IgD-negative memory B cell (primary cell): ENCODE data around the gene ACVR1. TPM values are rescaled to one million over a fixed set of nuclear protein-coding genes. Genes with fewer than 3 reads are reported as not detected.

Experiments
- H3K27ac Mint-ChIP-seq, 3 donors: one replicate each; pipeline ENCODE4 v1.8.0; 2020 to 2022; ENCODE audit warnings: mild to moderate bottlenecking in 3 of 3, mixed read lengths in 3 of 3, moderate library complexity in 1 of 3
- H3K27me3 Mint-ChIP-seq: one replicate; pipeline ENCODE4 v1.8.0; 2021; ENCODE audit warnings: mixed read lengths
- H3K36me3 Mint-ChIP-seq: one replicate; pipeline ENCODE4 v1.8.0; 2020; ENCODE audit warnings: mild to moderate bottlenecking, mixed read lengths
- H3K4me1 Mint-ChIP-seq, 3 donors: one replicate each; pipeline ENCODE4 v1.8.0; 2020 to 2022; ENCODE audit warnings: mixed read lengths in 3 of 3, mild to moderate bottlenecking in 1 of 3
- H3K4me3 Mint-ChIP-seq, 4 donors: one replicate each; pipeline ENCODE4 v1.8.0; 2020 to 2022; ENCODE audit warnings: mild to moderate bottlenecking in 4 of 4, mixed read lengths in 4 of 4, moderate library complexity in 3 of 4
- H3K9me3 Mint-ChIP-seq, 3 donors: one replicate each; pipeline ENCODE4 v1.8.0; 2020 to 2021; ENCODE audit warnings: mixed read lengths in 3 of 3, mild to moderate bottlenecking in 1 of 3
- polyA plus RNA-seq: library from polyadenylated mRNA; unstranded; fragments of 300-500 nt; fragmentation: Illumina TruSeq; gene quantifications from one replicate; pipeline ENCODE4 v1.2.3, GENCODE V29; 2021

ACVR1 gene
- polyA plus RNA-seq, 1 donor from 2014 or later = 2.7 TPM

DNA sequence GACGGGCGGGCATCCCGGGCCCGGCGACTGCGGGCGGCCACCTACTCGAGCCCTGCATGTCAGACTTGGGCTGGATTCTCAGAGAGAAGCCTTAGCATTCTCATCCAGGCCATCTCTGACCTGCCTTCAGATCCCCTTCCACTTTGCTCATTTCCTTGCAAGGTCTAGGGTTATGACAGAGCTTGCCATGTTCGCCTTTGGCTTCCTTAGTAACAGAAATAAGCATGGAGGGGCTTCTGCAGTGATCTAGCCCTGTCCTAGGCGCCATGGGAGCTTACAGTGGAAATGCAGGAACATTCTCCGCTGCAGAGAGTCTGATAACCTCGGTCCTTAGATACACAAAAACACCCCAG, 632 bp upstream of the ACVR1 start:
- H3K4me3 Mint-ChIP-seq = peak overlapping the region; percentile 80 to 92 (median 86)
- H3K27ac Mint-ChIP-seq = peak overlapping the region in 1 of 3 donors; percentile 20
- peaks cover 8 to 33% (median 16%) of the 10 kb centered on the region in 3 donors for H3K4me1 Mint-ChIP-seq
- H3K36me3 Mint-ChIP-seq = no peaks in the 10 kb centered on the region
- H3K27me3 Mint-ChIP-seq = no peaks in the 10 kb centered on the region
- H3K9me3 Mint-ChIP-seq = no peaks in the 10 kb centered on the region

DNA sequence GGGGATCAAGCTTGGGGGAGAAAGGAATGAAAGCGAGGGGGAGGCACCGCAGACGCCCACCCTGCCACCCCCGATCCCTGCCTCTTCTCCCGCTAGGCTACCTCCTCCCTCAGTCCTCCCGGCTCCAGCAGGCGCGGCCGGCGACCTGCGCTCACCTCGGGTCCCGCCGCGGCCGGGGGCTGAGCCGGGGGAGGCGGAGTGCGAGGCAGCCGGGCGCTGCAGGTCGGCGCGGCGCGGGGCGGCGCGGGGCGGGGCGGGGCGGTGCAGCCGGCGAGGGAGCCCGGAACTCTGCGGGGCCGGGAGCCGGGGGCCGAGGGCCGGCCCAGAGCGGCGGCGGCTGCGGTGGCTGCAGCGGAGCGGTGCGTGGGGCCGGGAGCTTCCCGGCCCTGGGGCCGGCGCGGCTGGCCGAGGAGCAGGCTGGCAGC, 477 bp downstream of the ACVR1 start:
- Mint-ChIP-seq H3K9me3 (no peaks in the 10 kb centered on the region), H3K27me3 (no peaks in the 10 kb centered on the region), H3K4me3 (peak overlapping the region; percentile 89 to 97 (median 94)), H3K36me3 (no peaks in the 10 kb centered on the region), H3K27ac (peak overlapping the region; percentile 64 to 88 (median 71)), H3K4me1 (peaks cover 10 to 36% (median 16%) of the 10 kb centered on the region in 3 donors)

DNA sequence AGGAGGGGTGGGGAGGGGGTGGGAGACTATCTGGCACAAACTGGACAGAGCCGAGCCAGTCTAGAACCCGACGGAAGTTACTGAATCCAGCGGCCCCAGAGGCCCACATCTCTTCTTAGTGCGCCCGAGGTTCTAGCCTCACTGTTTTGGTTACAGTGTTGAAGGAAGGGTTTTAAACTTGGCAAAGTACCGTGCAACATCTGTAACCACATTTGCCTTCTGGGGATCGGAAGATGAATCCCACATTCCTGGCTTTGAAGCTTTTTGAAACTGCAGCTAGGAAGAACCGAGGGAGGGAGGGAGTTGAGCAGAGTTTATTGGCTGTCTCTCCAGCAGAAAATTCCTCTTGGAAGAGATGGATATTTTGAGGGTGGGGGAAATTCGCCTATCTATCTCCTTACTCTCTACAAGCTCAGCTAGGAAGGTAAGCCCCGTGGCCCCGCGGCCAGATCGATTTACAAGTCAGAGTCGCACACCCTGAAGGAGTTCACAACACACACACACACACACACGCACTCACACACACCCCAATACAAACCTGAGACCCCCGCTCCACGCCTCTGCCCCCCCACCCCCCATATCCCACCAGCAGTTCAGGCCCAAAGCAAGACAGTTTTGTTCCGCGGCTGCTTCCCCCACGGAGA, 1.0 kb downstream of the ACVR1 start:
- Mint-ChIP-seq H3K36me3 (no peaks in the 10 kb centered on the region), H3K27me3 (no peaks in the 10 kb centered on the region), H3K4me1 (peaks cover 10 to 38% (median 16%) of the 10 kb centered on the region in 3 donors), H3K27ac (peak overlapping the region; percentile 64 to 88 (median 71)), H3K9me3 (no peaks in the 10 kb centered on the region), H3K4me3 (peak overlapping the region; percentile 89 to 97 (median 94))

DNA sequence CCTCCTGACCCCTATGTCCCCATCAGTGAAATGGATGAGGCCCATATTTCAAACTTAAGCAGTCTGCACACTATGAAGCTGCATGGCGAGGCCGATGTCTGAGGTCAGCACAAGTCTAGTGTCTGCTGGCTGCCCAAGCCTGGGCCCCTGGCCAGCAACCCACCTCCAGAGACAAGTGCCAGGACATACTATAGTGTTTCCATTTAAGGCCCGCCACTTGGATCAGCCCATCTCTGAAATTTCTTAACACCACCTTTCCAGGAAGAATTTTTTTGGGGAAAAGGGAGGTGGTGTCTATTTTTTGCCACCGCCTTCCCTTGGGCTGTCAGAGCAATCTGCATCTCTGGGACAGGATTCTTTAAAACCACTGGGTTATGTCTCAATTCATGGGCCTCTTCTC, 1.8 kb downstream of the ACVR1 start:
- peaks cover 10 to 44% (median 16%) of the 10 kb centered on the region in 3 donors for H3K4me1 Mint-ChIP-seq
- H3K4me3 Mint-ChIP-seq = peak overlapping the region in 3 of 4 donors; percentile 75 to 90 (median 89)
- no peaks in the 10 kb centered on the region for H3K36me3 Mint-ChIP-seq
- H3K27me3 Mint-ChIP-seq = no peaks in the 10 kb centered on the region
- H3K27ac Mint-ChIP-seq = peak overlapping the region; percentile 64 to 88 (median 71)
- no peaks in the 10 kb centered on the region for H3K9me3 Mint-ChIP-seq

DNA sequence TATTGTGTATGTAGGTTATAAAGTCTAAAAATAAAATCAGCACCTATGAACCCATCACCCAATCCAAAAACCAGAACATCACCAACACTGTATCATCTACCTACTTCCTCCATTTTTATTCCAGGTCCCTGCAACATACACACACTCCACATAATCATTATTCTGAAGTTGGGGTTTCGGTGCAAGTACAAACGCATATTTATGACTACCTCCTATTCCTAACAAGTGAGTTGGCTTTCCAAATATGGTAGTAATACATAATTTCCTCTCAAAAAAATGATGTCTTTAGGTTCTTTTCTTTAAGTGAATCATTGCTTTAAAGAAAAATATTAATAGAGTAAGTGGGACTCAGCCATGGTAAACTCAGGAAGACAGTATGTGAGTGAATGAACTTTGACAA, 3.3 kb downstream of the ACVR1 start:
- H3K36me3 Mint-ChIP-seq = peaks cover 2% of the 10 kb centered on the region
- no peak overlapping the region for H3K27ac Mint-ChIP-seq
- H3K4me3 Mint-ChIP-seq = peak overlapping the region in 1 of 4 donors; percentile 89
- H3K27me3 Mint-ChIP-seq = no peaks in the 10 kb centered on the region
- H3K4me1 Mint-ChIP-seq = peaks cover 14 to 43% (median 16%) of the 10 kb centered on the region in 3 donors
- no peaks in the 10 kb centered on the region for H3K9me3 Mint-ChIP-seq

DNA sequence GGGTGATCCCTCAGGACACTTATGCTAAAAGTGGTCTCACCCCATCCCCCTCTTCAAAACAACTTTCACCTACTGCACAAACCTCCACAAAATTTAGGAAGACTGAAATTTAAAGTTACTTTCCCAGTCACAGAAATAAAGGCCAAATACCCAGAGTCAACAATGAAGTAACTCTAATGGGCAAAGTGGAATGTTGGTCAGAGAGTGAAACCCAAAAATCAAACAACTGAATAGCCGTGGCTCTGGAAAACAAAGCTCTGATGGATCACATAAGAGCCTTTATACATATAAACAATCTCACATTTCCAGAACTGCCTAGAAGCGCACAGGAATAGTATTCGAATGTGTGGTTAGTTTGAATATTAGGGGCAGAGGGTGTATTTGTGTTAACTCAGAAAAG, 4.7 kb downstream of the ACVR1 start:
- peaks cover 4% of the 10 kb centered on the region for H3K36me3 Mint-ChIP-seq
- H3K4me3 Mint-ChIP-seq = peak overlapping the region in 1 of 4 donors; percentile 70
- H3K4me1 Mint-ChIP-seq = peaks cover 11 to 36% (median 17%) of the 10 kb centered on the region in 3 donors
- H3K9me3 Mint-ChIP-seq = no peaks in the 10 kb centered on the region
- no peaks in the 10 kb centered on the region for H3K27me3 Mint-ChIP-seq
- no peak overlapping the region for H3K27ac Mint-ChIP-seq

DNA sequence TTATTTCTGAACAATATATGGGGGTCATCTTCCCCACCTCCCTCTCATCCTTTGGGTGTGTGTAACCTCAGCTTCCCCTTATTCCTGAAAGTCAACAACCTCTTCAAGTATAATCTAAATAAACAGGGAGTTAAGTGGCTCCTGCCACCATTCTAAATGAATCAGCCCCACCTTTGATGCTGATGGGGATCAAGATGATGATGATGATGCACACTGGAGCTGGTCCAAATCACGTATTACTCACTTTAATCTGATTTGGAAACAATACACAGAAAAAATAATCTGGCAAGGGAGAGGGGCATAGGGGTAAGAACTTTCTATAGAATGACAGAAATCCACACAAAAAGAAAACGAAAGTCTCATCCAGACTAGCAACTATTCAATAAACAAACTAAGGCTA, 7.1 kb downstream of the ACVR1 start:
- peaks cover 7% of the 10 kb centered on the region for H3K36me3 Mint-ChIP-seq
- peaks cover 0 to 26% (median 11%) of the 10 kb centered on the region in 3 donors for H3K4me1 Mint-ChIP-seq
- no peak overlapping the region for H3K4me3 Mint-ChIP-seq
- H3K27me3 Mint-ChIP-seq = no peaks in the 10 kb centered on the region
- H3K27ac Mint-ChIP-seq = no peak overlapping the region
- no peaks in the 10 kb centered on the region for H3K9me3 Mint-ChIP-seq

DNA sequence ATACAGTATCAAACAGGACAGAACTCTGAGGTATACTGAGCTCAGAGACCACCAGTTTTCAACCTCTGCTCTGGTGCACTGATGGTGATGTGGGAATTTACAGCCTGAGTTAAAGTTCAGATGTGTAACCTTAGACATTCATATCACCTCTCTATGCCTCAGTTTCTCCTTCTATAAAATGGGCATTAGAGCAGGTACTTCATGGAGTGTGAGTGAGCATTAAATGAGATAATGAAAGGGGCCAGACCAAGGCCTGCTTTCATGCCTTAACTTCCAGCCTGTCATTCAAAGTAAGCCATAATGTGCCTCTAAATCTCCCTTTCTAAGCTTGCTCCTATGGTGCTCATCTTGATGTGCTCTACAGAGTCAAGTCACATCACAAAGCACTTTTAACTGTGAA, 8.4 kb downstream of the ACVR1 start:
- H3K27me3 Mint-ChIP-seq = no peaks in the 10 kb centered on the region
- H3K36me3 Mint-ChIP-seq = peaks cover 7% of the 10 kb centered on the region
- H3K4me3 Mint-ChIP-seq = no peak overlapping the region
- peaks cover 0 to 23% (median 8%) of the 10 kb centered on the region in 3 donors for H3K4me1 Mint-ChIP-seq
- no peak overlapping the region for H3K27ac Mint-ChIP-seq
- no peaks in the 10 kb centered on the region for H3K9me3 Mint-ChIP-seq

DNA sequence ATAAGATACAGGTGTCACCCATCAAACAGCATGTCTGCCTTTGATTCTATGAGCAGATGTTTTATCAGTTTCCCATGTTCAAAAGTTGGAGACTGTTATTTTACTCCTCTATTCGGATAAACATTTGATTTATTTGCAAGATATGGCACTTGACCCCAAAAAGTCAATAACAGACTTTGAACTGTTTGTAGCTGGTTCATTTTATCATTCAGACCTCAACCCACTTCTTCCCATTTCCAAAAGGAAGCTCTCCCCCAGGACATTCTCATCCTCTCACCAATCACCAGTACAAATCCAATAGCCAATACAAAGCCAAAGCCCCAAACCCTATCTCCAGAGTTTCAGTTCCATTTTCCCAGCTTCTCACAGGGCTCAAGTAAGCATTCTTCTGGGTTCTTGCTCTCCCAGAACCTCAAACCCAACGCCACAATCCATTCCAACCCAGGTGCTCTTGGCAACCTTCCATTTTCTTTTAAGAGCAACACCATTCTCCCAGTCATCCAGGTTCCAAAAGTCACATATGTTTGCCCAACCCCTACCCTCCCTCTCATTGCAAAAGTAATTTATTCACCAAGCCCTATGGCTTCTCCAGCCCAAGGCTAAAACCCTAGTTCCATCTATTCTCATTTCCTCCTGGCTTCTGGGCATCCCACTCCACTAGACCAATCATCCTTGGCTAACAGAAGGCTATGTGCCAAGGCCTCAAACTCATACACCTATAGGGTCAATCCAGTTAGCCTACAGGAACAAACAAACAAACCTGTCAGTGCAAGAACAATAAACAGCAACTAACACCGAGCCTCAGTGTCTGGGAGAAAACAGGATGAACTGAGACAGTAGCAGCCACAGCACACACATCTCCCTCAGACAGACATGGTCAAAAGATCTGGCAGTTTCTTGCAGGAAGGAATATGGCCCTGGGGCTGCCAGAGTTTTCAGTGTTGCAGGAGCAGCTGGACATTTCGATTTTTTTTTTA, 9.2 kb downstream of the ACVR1 start:
- Mint-ChIP-seq H3K27ac (no peak overlapping the region), H3K4me1 (peaks cover 0 to 19% (median 8%) of the 10 kb centered on the region in 3 donors), H3K36me3 (peaks cover 7% of the 10 kb centered on the region), H3K4me3 (no peak overlapping the region), H3K27me3 (no peaks in the 10 kb centered on the region), H3K9me3 (no peaks in the 10 kb centered on the region)

DNA sequence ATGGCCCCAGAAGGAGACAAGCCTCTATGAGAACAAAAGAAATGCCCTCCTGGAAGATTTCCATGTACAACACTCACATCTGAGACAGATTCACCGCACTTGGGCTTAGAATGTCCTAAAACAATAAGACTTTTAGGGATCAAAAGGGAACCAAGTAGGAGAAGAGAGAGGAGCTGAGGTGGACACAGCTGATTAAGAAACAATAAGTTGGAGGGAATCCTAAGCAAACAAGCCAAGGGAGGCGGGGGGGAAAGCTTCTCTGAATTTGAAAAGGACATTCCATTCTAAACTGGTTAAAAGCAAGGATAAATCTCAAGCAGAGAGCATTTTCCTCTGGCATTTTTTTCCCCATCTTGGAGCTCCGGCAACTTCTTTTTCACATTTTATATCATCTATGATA, 9.9 kb downstream of the ACVR1 start:
- Mint-ChIP-seq H3K27me3 (no peaks in the 10 kb centered on the region), H3K9me3 (no peaks in the 10 kb centered on the region), H3K27ac (no peak overlapping the region), H3K36me3 (peaks cover 7% of the 10 kb centered on the region), H3K4me3 (no peak overlapping the region), H3K4me1 (peaks cover 0 to 14% (median 8%) of the 10 kb centered on the region in 3 donors)

DNA sequence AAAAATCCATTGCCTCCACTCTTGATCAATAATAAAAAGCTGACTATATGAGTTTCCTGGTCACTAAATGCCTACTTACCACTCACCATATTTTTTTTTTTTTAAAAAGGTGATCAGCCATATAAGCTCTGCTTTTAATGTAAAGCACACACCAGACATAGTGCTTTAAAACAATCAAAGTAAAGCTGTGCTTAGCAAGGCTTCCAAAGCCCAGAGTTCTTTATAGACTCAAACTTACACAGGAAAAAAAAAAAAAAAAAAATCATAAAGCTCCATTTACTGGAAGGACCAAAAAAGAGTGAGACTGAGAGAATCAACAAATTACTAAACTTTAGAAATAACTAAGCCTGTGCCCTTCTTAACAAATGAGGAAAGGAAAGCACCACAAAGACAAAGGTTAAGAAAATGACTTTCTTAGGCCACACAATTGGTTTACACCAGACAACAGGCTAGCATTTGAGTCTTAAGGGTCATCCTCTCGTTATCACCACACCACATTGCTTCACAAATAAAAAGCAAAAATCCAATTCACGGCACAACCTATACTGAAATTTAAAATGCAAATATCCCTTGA, 11.2 kb downstream of the ACVR1 start:
- H3K4me1 Mint-ChIP-seq = peaks cover 0 to 11% (median 7%) of the 10 kb centered on the region in 3 donors
- H3K36me3 Mint-ChIP-seq = peaks cover 7% of the 10 kb centered on the region
- H3K27ac Mint-ChIP-seq = no peak overlapping the region
- H3K27me3 Mint-ChIP-seq = no peaks in the 10 kb centered on the region
- no peak overlapping the region for H3K4me3 Mint-ChIP-seq
- no peaks in the 10 kb centered on the region for H3K9me3 Mint-ChIP-seq

DNA sequence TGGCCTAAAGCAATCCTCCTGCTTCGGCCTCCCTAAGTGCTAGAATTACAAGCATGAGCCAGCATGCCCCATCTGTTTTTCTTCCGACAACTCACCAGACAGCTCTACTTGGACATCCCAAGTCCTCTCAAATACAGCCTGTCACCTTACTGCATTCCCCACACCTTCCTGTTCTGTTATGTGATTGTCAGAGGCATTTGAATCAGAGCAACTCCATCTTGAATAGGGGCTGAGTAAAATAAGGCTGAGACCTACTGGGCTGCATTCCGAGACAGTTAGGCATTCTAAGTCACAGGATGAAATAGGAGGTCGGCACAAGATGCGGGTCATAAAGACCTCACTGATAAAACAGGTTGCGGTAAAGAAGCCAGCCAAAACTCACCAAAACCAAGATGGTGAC, 17.3 kb downstream of the ACVR1 start:
- Mint-ChIP-seq H3K36me3 (peaks cover 14% of the 10 kb centered on the region), H3K4me3 (no peak overlapping the region), H3K4me1 (peaks cover 0 to 5% (median 0%) of the 10 kb centered on the region in 3 donors), H3K27ac (no peak overlapping the region), H3K27me3 (no peaks in the 10 kb centered on the region), H3K9me3 (no peaks in the 10 kb centered on the region)

DNA sequence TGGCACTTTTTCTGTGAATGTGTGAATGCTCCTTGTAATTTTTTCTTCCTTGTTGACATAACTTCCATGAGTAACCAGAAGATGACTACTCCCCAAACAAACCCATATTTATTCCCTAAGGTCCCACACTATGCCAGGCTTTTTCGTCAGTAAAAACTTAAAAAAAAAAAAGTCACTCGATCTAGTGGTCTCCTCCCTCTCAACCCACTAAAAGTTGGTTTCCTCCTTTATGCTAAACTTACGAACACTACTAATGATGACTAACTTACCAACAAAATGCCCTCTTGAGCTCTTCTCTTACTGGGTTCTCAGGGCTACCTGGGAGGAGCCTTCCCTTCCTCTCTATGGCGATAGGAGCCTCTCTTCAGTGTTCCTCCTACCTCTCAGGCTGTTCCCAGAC, 18.2 kb downstream of the ACVR1 start:
- Mint-ChIP-seq H3K4me3 (no peak overlapping the region), H3K27me3 (no peaks in the 10 kb centered on the region), H3K4me1 (peaks cover 0 to 5% (median 4%) of the 10 kb centered on the region in 3 donors), H3K9me3 (no peaks in the 10 kb centered on the region), H3K27ac (peak overlapping the region in 2 of 3 donors; percentile 67 to 78), H3K36me3 (peaks cover 14% of the 10 kb centered on the region)

DNA sequence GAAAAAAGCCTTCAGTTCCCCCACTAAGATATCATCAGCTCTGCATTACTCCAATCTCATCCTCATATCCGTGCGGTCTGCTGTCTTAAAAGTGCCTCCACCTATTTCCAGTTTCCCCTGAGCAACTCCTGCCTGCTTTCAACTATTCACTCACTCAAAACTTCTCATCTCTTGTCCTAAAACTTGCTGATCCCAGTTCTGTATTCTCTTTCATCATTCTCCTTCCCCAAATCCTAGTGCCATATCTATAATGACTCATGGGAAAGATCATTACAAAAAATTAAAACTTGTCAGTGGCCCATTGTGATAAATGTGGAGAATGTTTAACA, 20.0 kb downstream of the ACVR1 start:
- H3K4me1 Mint-ChIP-seq = peaks cover 4 to 5% (median 4%) of the 10 kb centered on the region in 3 donors
- H3K27ac Mint-ChIP-seq = no peak overlapping the region
- H3K36me3 Mint-ChIP-seq = peaks cover 16% of the 10 kb centered on the region
- H3K4me3 Mint-ChIP-seq = peak overlapping the region in 1 of 4 donors; percentile 46
- no peaks in the 10 kb centered on the region for H3K27me3 Mint-ChIP-seq
- H3K9me3 Mint-ChIP-seq = no peaks in the 10 kb centered on the region

DNA sequence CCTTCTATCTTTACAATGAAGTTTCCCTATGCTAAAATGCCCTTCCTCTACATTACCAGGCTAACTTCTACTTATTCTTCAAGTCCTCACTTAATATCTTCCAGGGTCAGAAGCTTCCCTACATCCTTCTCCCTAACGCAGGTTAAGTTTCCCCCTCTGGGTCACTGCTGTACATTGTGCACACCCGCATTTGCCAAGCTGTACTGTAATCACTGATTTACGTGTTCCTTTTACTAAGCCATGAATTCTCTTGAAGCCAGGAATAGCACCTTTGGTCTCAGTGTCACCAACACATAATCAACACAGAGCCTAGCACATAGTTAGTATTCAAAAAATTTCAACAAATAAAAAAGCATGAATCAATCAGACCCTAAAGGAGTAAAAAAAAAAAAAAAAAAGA, 22.3 kb downstream of the ACVR1 start:
- H3K9me3 Mint-ChIP-seq = no peaks in the 10 kb centered on the region
- peaks cover 4 to 5% (median 4%) of the 10 kb centered on the region in 3 donors for H3K4me1 Mint-ChIP-seq

More for the DNA sequence above, 22.3 kb downstream of the ACVR1 start:
- H3K36me3 Mint-ChIP-seq = peaks cover 15% of the 10 kb centered on the region
- H3K27ac Mint-ChIP-seq = no peak overlapping the region
- H3K4me3 Mint-ChIP-seq = no peak overlapping the region
- H3K27me3 Mint-ChIP-seq = no peaks in the 10 kb centered on the region
